Ammon's horn (tissue), 1 donor: Measurements from ENCODE around the gene MARK2.

Experiments
- DNase-seq: peaks from one replicate; pipeline ENCODE4 v3.0.0-alpha.2; 2016; ENCODE audit warnings: low spot score

Gene MARK2

GRCh38 chr11:63929616-63930015 is 90.7 kb downstream of the MARK2 start:
- DNase-seq, result no peak

GRCh38 chr11:63931045-63931444 is 92.1 kb downstream of the MARK2 start:
- DNase-seq, result no peak

GRCh38 chr11:63931876-63932275 is 93.0 kb downstream of the MARK2 start:
- no peak for DNase-seq

GRCh38 chr11:63933459-63933858 is 94.5 kb downstream of the MARK2 start:
- DNase-seq, result no peak

GRCh38 chr11:63937713-63938478 is 99.0 kb downstream of the MARK2 start:
- no peak for DNase-seq

GRCh38 chr11:63938479-63939396 is 99.8 kb downstream of the MARK2 start, which contains the start of gene NAA40:
Gene NAA40, plus strand, starts transcription at chr11:63939002. Its CDS starts 95 bp downstream, at chr11:63939097.
- peak; percentile 94 for DNase-seq

GRCh38 chr11:63939397-63939891 is 100.5 kb downstream of the MARK2 start:
- no peak for DNase-seq

GRCh38 chr11:63940786-63941185 is 101.9 kb downstream of the MARK2 start:
- no peak for DNase-seq

GRCh38 chr11:63941901-63942300 is 103.0 kb downstream of the MARK2 start:
- no peak for DNase-seq

- DNase-seq, result no peak
These were observed 103.9 kb downstream of the MARK2 start for GRCh38 chr11:63942803-63943202.

- no peak for DNase-seq
These were observed 106.1 kb downstream of the MARK2 start for GRCh38 chr11:63944987-63945386.

GRCh38 chr11:63945477-63946163 is 106.7 kb downstream of the MARK2 start:
- DNase-seq, result peak; percentile 91

GRCh38 chr11:63951779-63952536 is 113.0 kb downstream of the MARK2 start:
- no peak for DNase-seq

GRCh38 chr11:63952570-63952969 is 113.7 kb downstream of the MARK2 start:
- no peak for DNase-seq

- DNase-seq, result no peak
These were observed 119.1 kb downstream of the MARK2 start for GRCh38 chr11:63958008-63958407.
